Stimulated activated CD4-positive, alpha-beta T cell treated with anti-CD3 and anti-CD28 coated beads, TNF-alpha, amount 100 ng/mL, for 48 hours (primary cell): ENCODE results near the gene CMTM1.
"Not testable (repeated sequence)": the region's sequence is repeated elsewhere in the genome, so short reads cannot be mapped to it uniquely, and the experiment has no call there.

ENCODE experiments used
- DNase-seq, 3 donors: peaks; one replicate each; pipeline ENCODE4 v3.0.0-alpha.2; 2020; ENCODE audit warnings: low read depth in 3 of 3

CMTM1 gene

GRCh38 chr16:66614161-66614802 lies 48.0 kb downstream of the CMTM1 start:
- no peak for DNase-seq

GRCh38 chr16:66616169-66616568 lies 49.9 kb downstream of the CMTM1 start:
- DNase-seq: no peak

GRCh38 chr16:66616592-66616991 lies 50.4 kb downstream of the CMTM1 start:
- DNase-seq: no peak

GRCh38 chr16:66617010-66617434 lies 50.8 kb downstream of the CMTM1 start:
- DNase-seq: no peak

- DNase-seq: no peak
Observed at GRCh38 chr16:66617728-66618127, 51.5 kb downstream of the CMTM1 start.

GRCh38 chr16:66618588-66619375 lies 52.5 kb downstream of the CMTM1 start:
- DNase-seq: no peak

- no peak for DNase-seq
Observed at GRCh38 chr16:66619534-66620428, 53.5 kb downstream of the CMTM1 start.

- no peak for DNase-seq
Observed at GRCh38 chr16:66620429-66620795, 54.2 kb downstream of the CMTM1 start.

- no peak for DNase-seq
Observed at GRCh38 chr16:66621973-66622372, 55.7 kb downstream of the CMTM1 start.

- no peak for DNase-seq
Observed at GRCh38 chr16:66622863-66623262, 56.6 kb downstream of the CMTM1 start.

GRCh38 chr16:66623755-66624154 lies 57.5 kb downstream of the CMTM1 start:
- no peak for DNase-seq

GRCh38 chr16:66627611-66628378 lies 61.6 kb downstream of the CMTM1 start:
- not testable (repeated sequence) for DNase-seq
